Activated CD4-positive, CD25-positive, alpha-beta regulatory T cell treated with anti-CD3 and anti-CD28 coated beads, Interleukin-2, amount 50 U/mL, for 16 hours (primary cell): ENCODE measurements around the gene GPR137C.

Experiments used
- DNase-seq: peaks from one replicate; pipeline ENCODE4 v3.0.0-alpha.2; 2020; ENCODE audit warnings: low read depth, low spot score

Gene GPR137C, protein sequence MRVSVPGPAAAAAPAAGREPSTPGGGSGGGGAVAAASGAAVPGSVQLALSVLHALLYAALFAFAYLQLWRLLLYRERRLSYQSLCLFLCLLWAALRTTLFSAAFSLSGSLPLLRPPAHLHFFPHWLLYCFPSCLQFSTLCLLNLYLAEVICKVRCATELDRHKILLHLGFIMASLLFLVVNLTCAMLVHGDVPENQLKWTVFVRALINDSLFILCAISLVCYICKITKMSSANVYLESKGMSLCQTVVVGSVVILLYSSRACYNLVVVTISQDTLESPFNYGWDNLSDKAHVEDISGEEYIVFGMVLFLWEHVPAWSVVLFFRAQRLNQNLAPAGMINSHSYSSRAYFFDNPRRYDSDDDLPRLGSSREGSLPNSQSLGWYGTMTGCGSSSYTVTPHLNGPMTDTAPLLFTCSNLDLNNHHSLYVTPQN

DNA sequence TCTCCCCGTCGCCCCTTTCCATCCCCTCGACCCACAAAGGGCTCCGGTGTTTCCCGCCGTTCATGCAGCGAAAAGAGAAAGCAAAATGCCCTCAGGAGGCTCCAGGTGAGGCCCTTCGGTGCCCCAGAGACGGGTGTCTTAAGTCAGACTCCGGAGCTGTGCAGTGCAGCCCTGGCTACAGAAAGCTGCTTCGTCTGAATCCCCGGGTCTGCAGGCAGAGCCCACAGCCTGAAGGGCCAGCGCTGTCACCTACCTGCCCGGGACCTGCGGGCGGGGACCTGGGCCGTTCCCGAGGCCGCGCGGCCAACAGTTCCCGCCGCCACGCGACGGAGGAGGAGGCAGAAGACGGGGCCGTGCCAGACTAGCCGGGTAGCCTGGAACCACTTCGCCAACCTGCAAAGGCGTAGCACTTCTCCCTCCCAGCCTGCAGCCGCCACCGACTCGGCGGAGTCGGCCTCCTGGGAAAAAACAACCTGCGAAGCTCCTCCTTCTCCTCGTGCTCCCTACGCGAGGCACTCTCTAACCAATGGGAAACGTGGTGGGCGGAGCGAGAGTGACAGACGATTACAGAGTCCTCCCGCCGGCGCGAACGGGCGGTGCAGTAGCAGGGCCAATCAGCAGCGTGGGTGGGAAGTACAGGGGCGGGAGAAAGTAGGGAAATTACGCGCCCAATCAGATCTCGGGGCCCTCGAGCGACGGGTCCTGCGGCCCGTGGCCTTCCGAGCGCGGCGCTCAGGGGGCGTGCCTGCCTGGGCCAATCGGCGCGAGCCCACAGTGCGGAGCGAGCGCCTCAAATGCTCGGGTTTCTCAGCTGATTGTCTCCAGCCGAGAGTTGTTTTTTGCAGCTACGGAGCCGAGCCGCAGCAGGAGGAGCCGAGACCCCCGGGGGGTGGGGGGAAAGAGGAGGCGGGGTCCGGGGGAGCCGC, at the start of gene GPR137C, which contains the start of gene TXNDC16:
Gene GPR137C, plus strand, starts transcription at position 774 of the 926 bp plus-strand sequence. CDS start 312 bp downstream, outside the sequence.
Gene TXNDC16, minus strand, starts transcription at position 443 of the 926 bp plus-strand sequence. CDS start 8,948 bp downstream, outside the sequence.
- DNase-seq: peak; percentile 100

DNA sequence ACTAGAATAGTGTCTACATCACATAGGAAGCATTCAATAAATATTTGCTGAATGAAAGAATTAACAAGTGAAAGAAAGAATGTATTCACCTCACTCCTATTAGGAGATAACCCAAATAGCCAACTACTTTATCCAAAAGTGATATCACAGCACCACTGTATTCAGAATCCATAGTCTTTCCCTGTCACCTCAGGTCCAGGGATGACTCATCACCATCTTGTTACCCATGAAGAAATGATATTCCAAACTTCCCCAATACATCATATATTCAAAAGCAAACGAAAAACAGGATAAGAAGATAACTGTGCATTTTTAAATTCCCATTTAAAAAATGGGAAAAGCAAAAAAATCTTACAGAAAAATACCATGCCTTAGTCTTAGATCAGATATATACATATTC, 39.4 kb upstream of the GPR137C start:
- no peak for DNase-seq

DNA sequence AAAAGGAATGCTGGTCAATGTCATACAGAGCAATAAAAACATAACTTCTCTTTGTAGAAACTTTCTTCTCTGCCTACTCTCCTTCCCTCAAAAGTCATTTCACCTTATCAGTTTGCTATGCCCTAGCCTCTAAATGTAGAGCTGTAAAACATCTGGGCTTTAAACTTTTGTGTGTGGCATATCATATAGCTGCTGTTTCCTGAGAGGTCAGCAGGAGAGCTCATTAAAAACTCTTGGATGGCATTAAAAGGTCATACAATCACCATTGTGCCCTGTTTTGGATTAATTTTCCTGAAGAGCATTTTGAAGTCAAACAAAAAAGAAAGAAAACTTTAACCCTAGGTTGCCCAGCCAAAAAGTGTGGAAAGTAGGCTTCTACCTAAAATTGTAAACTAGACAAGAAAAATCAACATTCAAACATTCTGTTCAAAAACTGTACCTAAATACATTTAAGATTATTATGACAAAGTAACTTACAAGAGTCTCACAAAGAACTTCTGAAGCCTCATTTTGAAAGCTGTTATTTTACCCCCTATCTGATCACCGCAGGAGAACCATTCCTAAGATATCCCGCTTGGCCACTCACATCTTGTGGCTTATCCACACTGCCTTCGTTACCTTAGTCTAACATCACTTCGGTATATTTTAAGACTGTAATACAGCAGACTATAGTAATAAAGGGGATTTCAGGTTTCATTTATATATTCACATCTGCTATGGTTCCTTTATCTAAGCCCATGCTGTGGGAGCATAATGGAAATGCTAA, 38.4 kb upstream of the GPR137C start:
- DNase-seq: no peak

DNA sequence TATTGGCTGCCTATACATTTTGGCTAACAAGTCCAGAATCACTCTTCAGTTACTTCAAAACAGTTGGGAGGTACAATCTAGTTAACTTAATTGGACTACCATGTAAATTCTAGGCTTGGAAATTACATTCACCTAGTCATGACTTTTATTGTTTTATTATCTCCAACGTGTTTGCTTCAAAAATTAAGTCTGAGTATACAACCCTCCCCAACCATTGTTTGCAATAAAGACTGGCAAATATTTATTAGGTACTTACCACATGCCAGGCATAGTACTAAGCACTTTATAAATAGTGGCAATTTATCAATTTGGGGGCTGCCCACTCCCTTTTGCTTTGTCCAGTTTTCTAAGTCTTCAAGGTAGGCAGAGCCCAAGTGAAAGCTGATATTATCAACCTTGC, 30.6 kb upstream of the GPR137C start:
- no peak for DNase-seq

DNA sequence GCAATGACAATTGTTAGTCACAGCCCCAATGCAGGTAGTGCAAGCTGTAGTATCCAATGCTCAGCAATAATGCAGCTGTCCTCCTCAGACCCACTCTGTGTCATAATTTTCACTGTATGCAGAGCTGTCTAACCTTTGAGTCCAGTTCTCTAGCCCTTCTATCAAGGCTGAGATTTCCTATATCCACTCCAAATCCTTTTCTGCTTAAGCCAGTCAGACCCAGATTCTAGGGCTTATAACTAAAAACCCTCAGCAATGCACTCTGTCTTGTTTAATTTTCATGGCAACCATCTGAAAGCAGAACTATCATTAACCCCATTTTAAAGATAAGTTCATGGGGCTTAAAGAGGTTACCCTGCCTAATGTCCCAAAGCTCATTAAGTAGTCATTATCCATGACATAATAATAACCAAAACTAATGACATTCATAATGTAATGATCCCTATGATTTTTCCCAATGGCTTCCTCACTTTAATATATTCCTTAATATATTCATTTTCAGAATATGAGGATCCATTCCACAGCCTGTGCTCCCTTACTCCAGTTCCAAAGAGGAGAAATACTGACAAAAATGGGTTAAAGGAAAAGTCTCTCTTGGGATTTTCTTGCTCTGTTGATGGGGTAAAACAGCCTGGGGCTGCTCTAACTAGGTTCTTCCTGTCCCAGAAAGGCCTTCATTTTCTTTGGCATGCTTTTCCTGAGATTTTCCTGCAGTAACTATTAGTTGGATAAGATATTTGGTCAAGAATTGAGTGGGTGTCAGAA, 29.9 kb upstream of the GPR137C start:
- no peak for DNase-seq

DNA sequence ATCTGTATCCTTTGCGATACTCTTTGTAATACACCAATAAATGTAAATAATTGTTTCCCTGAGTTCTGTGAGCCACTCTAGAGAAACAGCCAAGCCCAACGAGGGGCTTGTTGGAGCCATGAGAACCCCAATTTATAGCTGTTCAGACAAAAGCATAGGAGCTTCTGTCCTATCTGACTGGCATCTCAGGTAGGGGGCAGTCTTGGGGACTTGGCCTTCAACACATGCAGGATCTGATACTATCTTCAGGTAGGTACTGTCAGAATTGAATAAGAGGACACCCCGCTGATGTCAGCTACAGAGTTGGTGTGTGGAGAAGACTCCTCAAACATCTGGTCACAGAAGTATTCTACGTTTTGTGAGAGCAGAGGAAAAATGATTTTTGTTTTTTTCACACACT, 25.6 kb upstream of the GPR137C start:
- DNase-seq: no peak

DNA sequence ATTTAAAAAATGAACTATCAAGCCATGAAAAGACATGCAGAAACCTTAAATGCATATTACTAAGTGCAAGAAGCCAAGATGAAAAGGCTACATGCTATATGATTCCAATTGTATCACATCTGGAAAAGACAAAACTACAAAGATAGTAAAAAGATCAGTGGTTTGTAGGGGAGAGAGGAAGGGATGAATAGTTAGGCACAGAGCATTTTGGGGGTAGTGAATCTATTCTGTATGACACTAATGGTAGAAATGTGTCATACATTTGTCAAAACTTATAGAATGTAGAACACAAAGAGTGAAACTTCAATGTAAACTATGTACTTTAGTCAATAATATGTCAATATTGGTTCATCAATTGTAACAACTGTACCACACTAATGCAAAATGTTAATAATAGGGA, 21.2 kb upstream of the GPR137C start:
- no peak for DNase-seq

DNA sequence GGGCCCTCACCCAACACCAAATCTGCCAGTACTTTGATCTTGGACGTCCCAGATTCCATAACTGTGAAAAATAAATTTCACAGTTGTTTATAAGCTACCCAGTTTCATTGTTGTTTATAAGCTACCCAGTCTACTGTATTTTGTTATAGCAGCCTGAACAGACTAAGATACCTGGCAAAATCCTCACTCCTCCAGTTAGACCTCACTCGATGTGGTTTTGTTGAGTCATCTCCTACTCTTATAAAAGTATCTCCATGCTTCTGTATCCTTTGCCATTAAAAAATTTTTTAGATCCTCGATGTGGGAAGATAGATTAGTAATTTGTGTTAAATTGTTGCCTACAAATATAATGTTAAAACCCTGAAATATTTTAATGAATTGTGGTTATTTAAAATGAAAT, 16.4 kb upstream of the GPR137C start:
- DNase-seq: no peak

DNA sequence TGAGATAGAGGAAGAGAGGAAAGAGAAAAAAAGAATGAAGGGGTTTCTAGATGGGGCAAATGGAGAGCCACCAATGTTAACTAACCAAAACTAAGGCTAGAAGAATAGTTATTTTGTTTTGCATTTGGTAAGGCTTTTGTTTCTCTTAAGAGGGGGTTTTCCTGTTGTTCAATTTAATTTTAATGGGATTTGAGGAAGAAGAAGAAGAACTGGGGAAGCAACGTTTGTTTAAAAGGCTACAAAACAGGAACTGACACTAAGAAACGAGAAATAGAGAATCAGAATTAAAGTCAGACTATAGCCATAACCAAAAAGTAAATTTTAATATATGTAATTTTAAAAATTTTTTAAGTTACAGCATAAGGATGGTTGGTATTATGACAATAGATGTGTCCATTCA, 14.0 kb upstream of the GPR137C start:
- no peak for DNase-seq

DNA sequence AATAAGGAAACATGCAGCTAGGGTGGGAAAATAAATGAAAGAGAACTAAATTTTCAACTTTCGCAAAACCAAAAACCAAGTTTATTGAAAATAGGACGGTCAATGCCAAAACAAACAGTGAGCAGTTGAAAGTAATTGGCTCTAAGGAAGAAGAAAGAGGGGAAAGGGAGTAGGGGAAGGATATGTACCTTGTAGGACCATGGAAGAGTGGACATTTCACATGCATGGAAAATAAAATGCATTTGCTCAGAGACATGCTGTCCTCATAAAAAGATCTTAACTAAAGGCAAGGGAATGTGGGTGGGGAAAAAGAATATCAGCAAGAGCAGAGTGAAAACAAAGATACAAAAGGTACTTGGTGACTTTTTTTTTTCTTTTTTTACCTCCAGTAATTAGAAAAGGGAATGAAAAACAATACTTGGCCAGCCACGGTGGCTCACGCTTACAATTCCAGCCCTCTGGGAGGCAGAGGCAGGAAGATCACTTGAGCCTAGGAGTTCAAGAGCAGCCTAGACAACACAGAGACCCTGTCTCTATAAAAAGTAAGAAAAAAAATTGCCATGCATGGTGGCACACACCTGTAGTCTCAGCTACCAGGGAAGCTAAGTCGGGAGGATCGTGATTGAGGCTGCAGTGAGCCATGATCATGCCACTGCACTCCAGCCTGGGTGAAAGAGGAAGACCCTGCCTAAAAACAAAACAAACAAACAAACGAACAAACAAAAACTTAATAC, 6.9 kb upstream of the GPR137C start:
- DNase-seq: no peak

DNA sequence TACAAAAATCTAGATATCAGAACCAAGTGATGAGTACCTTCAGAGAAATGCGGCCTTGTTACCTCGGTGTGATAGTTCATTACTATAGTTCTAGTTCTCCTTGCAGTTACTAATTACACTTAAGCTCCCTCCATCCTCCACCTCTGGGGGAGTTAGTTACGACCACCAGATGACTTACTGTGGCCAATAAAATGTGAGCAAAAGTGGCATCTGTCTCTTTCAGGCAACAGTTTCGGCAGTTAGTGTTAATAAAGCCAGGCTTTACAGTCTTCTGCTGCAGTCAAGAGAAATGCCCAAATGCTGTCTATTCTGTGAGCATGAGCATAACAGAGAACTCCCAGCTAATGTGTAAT, 6.3 kb upstream of the GPR137C start:
- DNase-seq: no peak

DNA sequence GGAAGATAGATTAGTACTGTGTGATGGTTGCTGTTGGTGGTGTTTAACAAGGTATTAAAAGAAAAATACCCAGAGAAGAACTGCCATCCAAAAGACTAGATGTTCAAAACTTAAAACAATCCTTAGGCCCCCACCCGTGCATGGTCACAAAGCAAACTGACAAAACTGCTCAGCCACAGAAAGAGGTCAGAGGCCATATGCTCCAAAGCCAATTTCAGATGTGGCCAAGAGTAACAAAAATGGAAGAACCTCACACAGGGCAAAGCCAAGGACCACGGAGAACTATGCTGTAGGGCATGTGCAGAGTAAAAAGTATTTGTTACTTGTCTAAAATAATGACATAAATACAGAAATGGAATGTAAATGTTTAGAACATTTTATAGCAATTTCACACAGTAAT, 5.6 kb upstream of the GPR137C start:
- no peak for DNase-seq

DNA sequence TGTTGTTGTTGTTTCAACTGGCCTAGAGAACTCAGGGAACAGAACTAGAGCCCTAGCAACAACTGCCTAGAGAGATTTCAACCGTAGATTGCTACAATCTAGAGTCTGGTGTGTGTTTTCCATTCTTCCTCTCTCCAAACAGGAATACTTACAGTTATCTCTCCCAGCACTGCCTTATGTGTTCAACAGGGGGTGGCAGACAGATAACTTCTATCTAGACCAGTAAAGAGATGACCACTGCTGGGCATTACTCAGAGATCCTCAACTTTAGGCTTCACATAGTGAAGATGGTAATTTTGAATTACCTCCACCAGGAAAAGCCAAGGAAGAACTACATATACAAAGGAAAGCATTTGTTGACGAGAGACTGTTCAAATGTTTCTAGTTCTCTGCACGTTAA, 5.1 kb upstream of the GPR137C start:
- DNase-seq: no peak

DNA sequence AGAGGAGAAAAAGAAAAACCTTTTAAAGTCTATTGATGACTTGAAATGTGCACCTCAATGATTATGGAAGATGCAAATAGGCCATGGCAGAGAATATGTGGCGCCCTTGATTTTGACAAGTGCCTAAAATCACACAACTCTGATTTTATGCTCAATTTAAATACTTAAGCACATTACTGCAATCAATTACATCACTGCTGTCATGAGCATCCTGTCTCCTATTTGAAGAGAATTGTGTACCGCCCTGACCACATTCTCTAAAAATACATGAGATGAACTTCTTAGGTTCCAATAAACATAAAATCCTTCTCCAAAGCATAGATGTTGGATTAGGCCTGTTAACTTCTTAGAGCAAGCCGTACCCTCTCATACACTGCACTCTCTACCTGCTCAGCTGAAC, 2.0 kb upstream of the GPR137C start:
- no peak for DNase-seq

DNA sequence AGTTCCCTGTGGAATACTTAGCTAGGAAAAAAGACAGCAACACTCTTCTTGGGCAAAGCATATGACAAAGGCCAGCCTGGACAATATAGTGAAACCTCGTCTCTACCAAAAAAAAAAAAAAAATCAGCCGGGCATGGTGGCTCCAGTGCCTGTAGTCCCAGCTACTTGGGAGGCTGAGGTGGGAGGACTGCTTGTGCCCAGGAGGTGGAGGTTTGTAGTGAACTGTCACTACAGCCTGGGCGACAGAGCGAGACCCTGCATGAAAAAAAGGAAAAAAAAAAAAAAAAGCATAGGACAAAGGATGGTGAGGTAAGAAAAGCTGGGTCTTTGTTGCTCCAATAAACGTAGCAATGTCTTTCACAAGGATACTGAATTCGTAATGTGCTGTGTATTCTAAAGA, 1.4 kb upstream of the GPR137C start:
- DNase-seq: no peak

DNA sequence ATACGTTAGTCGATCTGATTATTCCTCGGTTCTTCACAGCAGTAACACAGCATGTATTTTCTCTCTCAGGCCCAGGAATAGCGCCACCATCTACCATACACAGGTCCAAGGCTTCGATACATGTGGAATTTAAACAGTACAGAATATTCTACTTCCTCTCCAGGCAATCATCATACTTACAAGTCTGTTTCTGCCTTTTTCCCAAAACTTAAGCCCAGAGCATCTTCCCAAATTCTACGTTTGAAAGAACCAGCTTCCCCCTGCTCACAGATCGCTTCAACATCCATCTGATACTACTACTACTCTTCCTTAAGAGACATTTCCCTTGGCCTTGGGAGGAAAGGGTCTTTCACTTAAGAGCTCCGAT, 957 bp upstream of the GPR137C start:
- no peak for DNase-seq

DNA sequence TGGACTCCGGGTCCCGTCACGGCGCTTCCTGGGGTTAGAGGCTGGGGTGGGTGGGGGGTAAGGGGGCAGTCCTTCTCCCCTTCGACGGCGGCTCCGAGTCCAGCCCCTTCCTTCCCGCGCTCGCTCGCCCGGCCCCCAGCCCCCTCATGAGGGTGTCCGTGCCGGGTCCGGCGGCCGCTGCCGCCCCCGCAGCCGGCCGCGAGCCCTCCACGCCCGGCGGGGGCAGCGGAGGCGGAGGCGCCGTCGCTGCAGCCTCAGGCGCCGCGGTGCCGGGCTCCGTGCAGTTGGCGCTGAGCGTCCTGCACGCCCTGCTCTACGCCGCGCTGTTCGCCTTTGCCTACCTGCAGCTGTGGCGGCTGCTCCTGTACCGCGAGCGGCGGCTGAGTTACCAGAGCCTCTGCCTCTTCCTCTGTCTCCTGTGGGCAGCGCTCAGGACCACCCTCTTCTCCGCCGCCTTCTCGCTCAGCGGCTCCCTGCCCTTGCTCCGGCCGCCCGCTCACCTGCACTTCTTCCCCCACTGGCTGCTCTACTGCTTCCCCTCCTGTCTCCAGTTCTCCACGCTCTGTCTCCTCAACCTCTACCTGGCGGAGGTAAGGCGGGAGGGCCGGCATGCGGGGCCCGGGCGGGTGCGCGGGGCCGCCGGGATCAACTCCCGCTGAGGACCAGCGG, 500 bp downstream of the GPR137C start:
- DNase-seq: no peak

DNA sequence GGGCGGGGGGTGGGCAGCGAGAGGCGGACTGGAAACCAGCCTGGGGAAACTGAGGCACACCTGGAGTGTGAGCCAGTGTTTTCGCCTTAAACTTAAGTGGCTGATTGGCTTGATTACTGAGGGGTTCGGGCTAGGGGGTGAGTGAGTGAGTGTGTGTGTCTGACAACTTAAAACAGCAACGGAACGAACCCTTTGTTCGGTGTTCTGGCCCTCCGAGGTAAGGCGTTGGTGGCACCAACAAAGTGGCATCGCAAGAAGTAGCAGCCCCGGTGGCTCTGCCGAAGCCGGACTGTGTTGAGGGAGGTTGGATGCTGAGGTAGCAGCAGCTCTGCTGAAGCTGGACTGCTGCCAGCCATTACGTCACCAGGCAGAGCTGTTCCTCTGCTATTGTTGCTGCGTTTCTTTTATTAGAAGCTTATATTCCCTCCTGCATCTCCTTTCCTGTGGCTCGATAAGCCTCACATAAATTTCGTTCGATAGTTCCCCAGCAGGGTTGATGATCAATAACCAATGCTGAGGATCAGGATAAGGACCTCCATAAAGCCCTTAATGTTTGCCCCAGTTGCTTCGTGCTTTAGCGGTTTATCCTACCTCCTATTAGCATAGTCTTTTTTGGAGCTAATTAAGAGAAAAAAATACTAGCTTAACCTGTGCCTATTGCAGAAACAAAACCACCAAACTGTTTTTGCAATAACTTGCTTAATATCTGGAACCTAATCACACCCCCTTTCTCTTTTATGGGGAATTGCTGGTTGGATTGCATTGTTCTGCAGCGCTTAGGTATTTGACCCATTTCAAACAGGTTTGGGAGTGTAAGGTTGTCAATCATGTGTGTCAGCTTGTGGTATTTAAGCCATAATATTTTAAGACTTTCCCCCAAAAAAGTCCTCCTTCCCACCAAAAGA, 1.3 kb downstream of the GPR137C start:
- peak; percentile 51 for DNase-seq

DNA sequence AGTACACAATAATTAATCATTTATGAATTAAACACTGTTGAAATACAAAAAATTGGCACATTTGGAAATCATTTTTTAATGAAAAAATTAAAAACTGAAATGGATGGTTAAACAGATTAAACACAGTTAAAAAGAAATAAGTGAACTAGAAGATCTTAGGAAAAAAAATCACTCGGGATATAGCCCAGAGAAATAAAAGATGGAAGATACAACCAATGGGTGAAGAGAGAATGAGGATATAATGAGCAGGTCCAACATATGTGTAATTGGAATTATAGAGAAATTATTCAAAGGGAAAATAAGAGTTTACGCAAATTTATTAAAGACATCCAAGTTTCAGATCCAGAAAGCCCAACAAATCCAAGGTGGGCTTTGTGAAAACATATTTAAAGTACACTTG, 6.1 kb downstream of the GPR137C start:
- DNase-seq: no peak
